Bronchial epithelial cell (primary cell): Measurements from ENCODE around the gene ABCA3. TPM values are rescaled to one million over a fixed set of nuclear protein-coding genes. Genes with fewer than 3 reads are reported as not detected.

Experiments
- DNase-seq: peaks from one replicate; pipeline ENCODE4 v3.0.0-alpha.2; 2010; ENCODE audit warnings: low read depth
- FAIRE-seq: peaks from 2 replicates; lab custom pipeline; 2011; peaks lifted over from hg19 to GRCh38; lab: Jason Lieb, UNC
- H3K27me3 ChIP-seq: 2 replicates; pipeline ENCODE4 v1.5.1; 2011; ENCODE audit warnings: low read length; ENCODE audit not compliant: control insufficient read depth, insufficient read depth
- H3K36me3 ChIP-seq: 2 replicates; pipeline ENCODE4 v1.5.1; 2011; ENCODE audit warnings: low read length; ENCODE audit not compliant: control insufficient read depth, insufficient read depth
- H3K4me3 ChIP-seq: 2 replicates; pipeline ENCODE4 v1.5.1; 2011; ENCODE audit warnings: mild to moderate bottlenecking, low read depth, low read length, control low read depth
- CTCF ChIP-seq: IDR thresholded peaks from 2 replicates; pipeline ENCODE4 v1.5.1; 2011; ENCODE audit warnings: mild to moderate bottlenecking, moderate library complexity, low read length, control low read depth, inconsistent platforms; ENCODE audit not compliant: insufficient read depth, severe bottlenecking
- total RNA-seq: library from RNA; depleted of rRNA; stranded (reverse); fragments of >200 nt; gene quantifications from 2 replicates; pipeline ENCODE4 v1.2.1, GENCODE V29; 2014

The ABCA3 gene
- total RNA-seq, 1 donor from 2014 or later: under 0.01 TPM

GRCh38 chr16:2229091-2229490 lies 111.4 kb downstream of the ABCA3 start:
- peaks cover 33% of the 10 kb centered on the region for H3K36me3 ChIP-seq
- H3K27me3 ChIP-seq: no peaks in the 10 kb centered on the region
- no peak for TF ChIP-seq CTCF
- FAIRE-seq: no peak
- no peak overlapping the region for H3K4me3 ChIP-seq
- DNase-seq: no peak

- Histone ChIP-seq H3K4me3 (no peak overlapping the region), H3K27me3 (no peaks in the 10 kb centered on the region), H3K36me3 (peaks cover 31% of the 10 kb centered on the region)
- FAIRE-seq (no peak), DNase-seq (no peak)
- TF ChIP-seq CTCF: no peak
Observed at GRCh38 chr16:2228161-2228824, 112.2 kb downstream of the ABCA3 start.

- no peaks in the 10 kb centered on the region for H3K27me3 ChIP-seq
- DNase-seq (no peak), FAIRE-seq (no peak)
- H3K4me3 ChIP-seq: no peak overlapping the region
- no peak for TF ChIP-seq CTCF
- peaks cover 18% of the 10 kb centered on the region for H3K36me3 ChIP-seq
Observed at GRCh38 chr16:2226918-2227317, 113.6 kb downstream of the ABCA3 start.

GRCh38 chr16:2226245-2226793 lies 114.2 kb downstream of the ABCA3 start:
- H3K36me3 ChIP-seq: peaks cover 14% of the 10 kb centered on the region
- FAIRE-seq: no peak
- TF ChIP-seq CTCF: no peak
- H3K27me3 ChIP-seq: no peaks in the 10 kb centered on the region
- H3K4me3 ChIP-seq: no peak overlapping the region
- no peak for DNase-seq

Other genes starting within 250 kb of the ABCA3 start
- 56.1 and 114 TPM in 2 replicates for gene PKD1, start 204.8 kb downstream of the ABCA3 start, total RNA-seq
- gene RAB26, start 192.1 kb downstream of the ABCA3 start, total RNA-seq: 0.26 and 0.90 TPM in 2 replicates
- 47.4 and 50.2 TPM in 2 replicates for gene TRAF7, start 184.9 kb downstream of the ABCA3 start, total RNA-seq
- under 0.01 and 1.8 TPM in 2 replicates for gene CASKIN1, start 144.1 kb downstream of the ABCA3 start, total RNA-seq
- 10.9 and 11.6 TPM in 2 replicates for gene MLST8, start 135.3 kb downstream of the ABCA3 start, total RNA-seq
- gene BRICD5, start 129.9 kb downstream of the ABCA3 start, total RNA-seq: 0.53 and 1.2 TPM in 2 replicates
- gene PGP, start 125.9 kb downstream of the ABCA3 start, total RNA-seq: 9.1 and 9.5 TPM in 2 replicates
- 26.6 and 34.4 TPM in 2 replicates for gene E4F1, start 117.1 kb downstream of the ABCA3 start, total RNA-seq
- under 0.01 and 0.64 TPM in 2 replicates for gene DNASE1L2, start 104.3 kb downstream of the ABCA3 start, total RNA-seq
- 87.8 and 140 TPM in 2 replicates for gene ECI1, start 89.1 kb downstream of the ABCA3 start, total RNA-seq
- gene RNPS1, start 72.6 kb downstream of the ABCA3 start, total RNA-seq: 73.5 and 84.7 TPM in 2 replicates
- 3.9 and 5.4 TPM in 2 replicates for gene CCNF, start 88.7 kb upstream of the ABCA3 start, total RNA-seq
- 0.53 and 0.64 TPM in 2 replicates for gene TEDC2, start 119.4 kb upstream of the ABCA3 start, total RNA-seq
- under 0.01 TPM in 1 of 2 replicates, not detected in the other for gene NTN3, start 130.6 kb upstream of the ABCA3 start, total RNA-seq
- 4.7 and 5.4 TPM in 2 replicates for gene TBC1D24, start 134.4 kb upstream of the ABCA3 start, total RNA-seq
- gene ATP6V0C, start 173.2 kb upstream of the ABCA3 start, total RNA-seq: 7.9 and 13.2 TPM in 2 replicates
- 27.7 and 35.8 TPM in 2 replicates for gene AMDHD2, start 179.6 kb upstream of the ABCA3 start, total RNA-seq
- gene CEMP1, start 190.7 kb upstream of the ABCA3 start, total RNA-seq: 0.26 TPM in 1 of 2 replicates, not detected in the other
- 11.8 and 17.7 TPM in 2 replicates for gene PDPK1, start 197.3 kb upstream of the ABCA3 start, total RNA-seq